SIG-M5 treated with dmso at 0.1 percent for 504 hours (cell line): Measurements from ENCODE around the gene SLC25A47.
A peak's percentile ranks its signal among the peaks of the same experiment; 100 is the strongest.
"Not testable (repeated sequence)": the region's sequence is repeated elsewhere in the genome, so short reads cannot be mapped to it uniquely, and the experiment has no call there.

Experiments used
- DNase-seq: peaks from one replicate; lab custom pipeline; 2025; ENCODE audit not compliant: unreplicated experiment; lab: John Stamatoyannopoulos, UW

The SLC25A47 gene, protein sequence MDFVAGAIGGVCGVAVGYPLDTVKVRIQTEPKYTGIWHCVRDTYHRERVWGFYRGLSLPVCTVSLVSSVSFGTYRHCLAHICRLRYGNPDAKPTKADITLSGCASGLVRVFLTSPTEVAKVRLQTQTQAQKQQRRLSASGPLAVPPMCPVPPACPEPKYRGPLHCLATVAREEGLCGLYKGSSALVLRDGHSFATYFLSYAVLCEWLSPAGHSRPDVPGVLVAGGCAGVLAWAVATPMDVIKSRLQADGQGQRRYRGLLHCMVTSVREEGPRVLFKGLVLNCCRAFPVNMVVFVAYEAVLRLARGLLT

DNA sequence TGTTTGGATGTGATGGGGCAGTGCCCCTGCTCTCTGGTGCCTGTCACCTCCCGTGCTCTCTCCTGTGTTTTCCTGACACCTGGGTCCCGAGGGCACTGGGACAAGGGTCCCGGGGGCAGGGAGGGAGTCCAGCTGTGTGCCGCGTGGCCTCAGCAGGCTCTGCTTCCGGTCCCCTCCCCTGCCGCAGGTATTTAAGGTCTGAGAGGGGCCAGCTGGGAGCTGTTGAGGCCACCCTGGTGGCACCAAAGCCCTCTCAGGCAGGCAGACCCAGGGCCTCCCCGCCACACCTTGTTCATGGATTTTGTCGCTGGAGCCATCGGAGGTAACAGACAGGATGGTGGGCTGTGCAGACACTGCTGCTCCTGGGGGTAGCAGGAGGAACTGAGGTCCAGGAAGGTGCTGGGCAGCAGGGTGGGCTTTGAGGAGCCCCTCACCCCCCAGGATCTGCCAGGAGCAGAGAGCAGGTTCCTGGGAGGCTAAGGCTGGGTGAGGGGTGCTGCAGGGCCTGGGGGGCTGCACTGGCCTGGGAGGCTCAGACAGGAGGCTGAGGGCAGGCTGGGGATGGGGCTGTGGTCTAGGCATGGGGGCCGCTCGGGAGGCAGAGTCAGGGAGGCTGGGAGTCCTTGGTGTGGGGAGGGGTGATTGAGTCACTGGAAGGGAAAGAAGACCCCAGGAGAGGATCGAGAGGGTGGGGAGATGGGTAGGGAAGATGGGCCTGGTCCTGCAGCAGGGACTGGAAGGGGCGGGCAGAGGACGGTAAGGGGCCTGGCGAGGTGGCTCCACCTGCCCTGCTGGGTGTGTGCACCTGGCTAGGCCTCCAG lies at the start of gene SLC25A47:
Gene SLC25A47 (plus strand): TSS at position 219 of the 821 bp plus-strand sequence. CDS start 76 bp downstream, at position 295.
- no peak for DNase-seq

GRCh38 chr14:100274250-100274649 lies 48.9 kb upstream of the SLC25A47 start:
- DNase-seq, result no peak

DNA sequence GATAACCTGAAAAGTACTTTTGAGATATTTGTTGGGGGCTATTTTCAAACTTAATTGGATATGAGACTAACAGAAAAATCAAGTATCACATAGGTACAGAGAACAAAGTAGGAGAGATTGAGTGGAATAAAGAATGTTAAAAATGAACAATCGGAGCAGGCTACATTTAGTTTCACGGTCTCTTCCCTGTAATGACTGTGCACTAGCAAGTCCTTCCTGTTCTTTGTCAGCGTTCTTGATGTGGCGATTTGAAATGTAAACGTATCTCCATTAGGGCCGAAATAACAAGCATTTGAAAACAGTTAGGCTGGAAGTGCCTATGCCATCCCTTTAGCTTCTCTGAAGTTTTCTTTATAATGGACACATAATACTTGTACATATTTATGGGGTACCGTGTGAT lies 47.9 kb upstream of the SLC25A47 start:
- DNase-seq, result no peak

- peak; percentile 24 for DNase-seq
Observed at GRCh38 chr14:100278702-100279101, 44.4 kb upstream of the SLC25A47 start.

- DNase-seq, result no peak
Observed at GRCh38 chr14:100279133-100279532, 44.0 kb upstream of the SLC25A47 start.

DNA sequence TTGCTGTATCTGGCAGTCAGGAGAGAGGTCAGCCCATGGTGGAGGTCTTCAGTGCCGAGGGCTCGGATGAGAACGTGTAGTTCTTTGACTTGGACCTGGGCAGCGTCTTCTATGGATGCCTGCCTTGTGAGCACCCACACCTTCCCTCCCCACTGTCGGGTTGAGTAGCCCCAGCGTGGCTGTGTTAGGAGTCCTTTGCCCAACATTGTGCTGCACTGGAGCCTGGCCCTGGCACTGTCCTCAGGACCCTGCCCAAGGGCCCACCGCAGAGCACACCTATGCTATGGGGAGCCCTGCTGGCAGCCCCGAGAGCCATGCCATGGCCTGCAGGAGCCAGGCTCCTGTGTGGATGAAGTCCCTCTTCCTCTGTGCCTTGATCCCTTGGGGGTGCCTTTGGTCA lies 43.6 kb upstream of the SLC25A47 start:
- DNase-seq, result no peak

DNA sequence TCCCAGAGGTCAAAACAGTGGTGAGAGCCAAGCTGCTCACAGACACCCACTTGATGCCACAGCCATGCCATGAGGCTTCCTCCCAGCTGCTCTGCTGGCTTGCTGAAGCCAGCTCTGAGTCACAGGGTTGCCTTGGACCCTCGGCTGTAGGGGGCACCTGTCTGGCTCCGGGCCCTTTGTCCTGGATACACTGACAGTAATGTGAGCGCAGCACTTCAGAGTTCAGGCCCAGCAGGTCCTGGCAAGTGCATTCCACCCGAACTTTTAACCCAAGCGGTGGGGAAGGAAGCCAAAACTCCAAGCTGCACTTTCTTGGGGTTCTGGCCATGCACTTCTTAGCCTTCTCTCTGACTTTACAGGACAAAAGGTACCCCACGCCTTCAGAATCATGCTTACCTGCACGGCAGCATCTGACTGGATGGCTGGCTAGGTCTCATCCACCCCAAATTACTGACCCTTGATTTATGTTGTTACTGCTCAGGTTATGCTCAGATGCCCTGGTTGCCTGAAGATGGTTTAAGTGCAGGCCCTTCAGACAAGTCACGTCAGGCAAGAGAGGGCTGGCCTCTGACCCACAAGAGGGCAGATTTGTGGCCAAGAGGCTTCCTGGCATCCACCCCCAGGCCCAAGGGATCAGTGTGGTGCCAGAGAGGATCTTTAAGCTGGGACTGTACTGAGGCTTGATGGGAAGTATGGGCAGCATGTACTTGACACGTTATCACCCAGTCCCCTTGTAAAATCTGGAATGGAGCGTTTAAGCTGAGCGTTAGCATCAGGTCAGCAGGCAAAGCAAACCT lies 41.7 kb upstream of the SLC25A47 start:
- no peak for DNase-seq

DNA sequence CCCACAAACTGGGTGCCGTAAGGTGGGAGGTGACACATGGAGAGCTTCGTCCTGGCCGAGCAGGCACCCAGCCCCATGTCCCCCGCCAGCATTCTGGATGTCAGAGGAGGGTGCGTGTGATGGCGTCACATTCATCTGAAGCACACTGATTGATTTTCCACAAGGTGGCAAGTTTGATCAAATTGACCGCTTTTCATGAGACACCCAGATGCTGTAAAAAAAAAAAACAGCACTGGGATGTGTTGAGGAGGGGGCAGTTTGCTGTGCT lies 41.1 kb upstream of the SLC25A47 start:
- DNase-seq, result no peak

- DNase-seq, result no peak
Observed at GRCh38 chr14:100282766-100283419, 40.2 kb upstream of the SLC25A47 start.

DNA sequence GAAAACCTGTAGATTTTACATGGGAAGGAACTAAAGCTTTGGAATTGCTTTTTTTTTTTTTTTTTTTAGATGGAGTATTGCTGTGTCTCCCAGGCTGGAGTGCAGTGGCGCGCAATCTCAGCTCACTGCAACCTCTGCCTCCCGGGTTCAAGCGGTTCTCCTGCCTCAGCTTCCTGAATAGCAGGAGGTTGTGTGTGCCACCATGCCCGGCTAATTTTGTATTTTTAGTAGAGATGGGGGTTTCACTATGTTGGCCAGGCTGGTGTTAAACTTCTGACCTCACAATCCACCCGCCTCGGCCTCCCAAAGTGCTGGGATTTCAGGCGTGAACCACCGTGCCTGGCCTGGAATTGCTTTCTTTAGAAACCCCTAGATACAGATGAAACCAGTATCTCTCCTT lies 39.7 kb upstream of the SLC25A47 start:
- DNase-seq, result not testable (repeated sequence)

DNA sequence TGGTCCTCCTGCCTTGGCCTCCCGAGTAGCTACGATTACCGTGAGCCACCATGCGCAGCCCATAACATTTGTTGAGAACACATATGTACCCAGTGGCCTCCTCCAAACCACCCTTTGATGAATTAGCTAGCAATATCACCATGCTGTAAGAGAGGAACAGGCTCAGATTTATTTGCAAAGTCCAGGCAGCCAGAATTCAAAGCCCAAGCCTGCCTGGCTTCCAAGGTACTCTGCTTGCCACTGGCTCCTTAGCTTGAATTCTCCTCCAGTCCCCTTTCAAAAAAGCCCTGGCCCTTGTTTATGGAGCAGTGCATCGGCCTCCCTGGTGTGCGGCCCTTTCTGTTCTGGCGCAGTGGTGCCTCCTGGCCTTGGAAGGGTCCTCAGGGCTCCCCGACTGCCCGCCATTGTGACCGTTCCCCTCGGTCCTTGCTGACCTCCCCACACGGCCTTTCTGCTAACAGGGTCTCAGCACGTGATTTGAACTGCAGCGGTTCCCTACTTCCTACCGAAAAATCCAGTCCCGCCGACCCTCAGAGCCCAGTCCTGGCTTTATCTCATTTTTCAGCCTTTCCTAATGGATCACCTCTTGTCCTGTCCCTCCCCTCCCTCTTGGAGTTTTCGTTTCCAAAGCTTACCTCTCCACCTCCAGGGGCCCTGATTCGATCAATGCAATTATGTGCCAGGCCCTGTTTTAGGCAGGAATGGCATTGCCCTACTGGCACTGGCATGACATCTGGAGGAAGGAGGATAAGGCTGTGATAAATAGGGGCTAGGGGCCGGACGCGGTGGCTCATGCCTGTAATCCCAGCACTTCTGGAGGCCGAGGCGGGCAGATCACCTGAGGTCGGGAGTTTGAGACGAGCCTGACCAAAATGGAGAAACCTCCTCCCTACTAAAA lies 38.9 kb upstream of the SLC25A47 start:
- no peak for DNase-seq

GRCh38 chr14:100285021-100285912 lies 37.9 kb upstream of the SLC25A47 start:
- DNase-seq, result peak; percentile 53

DNA sequence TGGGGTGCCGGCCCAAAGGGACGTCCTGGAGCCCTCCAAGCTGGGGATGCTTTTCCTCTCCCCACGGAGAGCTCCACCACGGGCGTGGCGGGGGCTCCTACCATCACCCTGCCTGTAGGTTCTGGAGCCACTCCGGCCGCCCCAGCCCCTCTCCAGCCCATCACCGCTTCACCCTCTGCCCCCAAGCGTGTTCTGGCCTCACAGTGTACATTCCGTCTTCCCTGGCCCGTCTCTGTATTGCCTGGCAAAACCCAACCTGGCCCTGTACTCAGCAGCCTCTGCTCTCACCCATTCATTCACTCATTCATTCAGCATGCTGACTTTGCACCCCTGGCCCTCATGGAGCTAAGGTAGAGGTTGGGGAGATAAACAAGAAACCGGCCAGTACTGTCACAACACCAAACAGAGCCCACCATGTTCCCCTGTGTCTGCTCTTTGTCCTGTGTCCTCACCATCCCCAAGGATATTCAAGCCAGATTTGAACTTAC lies 37.2 kb upstream of the SLC25A47 start:
- no peak for DNase-seq

DNA sequence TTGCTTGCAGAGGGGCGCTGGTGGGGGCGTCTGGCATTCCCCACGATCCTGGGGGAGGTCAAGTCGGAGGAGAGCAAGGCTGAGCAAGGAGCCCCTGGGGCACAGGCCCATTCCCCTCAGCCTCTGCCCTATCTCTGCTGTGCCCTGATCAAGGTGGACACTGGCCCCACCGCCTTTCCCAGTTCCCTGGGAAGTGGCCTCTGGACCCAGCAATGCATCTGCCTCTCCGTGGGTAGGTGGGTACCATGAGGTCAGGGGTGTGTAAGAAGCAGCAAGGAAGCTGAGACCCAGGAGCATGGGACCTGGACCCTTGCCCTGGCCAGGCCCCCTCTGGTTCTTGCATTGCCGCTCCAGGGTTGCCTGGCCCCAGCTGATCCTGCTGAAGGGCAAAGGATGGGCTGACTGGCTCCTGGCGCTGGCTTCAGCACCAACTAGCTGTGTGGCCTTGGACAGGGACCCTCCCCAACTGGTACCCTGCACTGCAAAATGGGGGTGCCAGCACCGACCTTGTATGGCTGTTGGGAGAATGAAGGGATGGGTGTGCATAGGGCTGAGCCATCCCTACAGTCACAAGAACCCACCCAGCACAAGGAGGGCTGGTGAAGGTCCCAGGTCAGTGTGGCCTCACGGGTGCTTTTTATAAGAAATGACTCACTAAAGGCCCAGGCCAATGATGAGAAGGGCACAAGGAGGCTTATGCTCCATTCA lies 36.5 kb upstream of the SLC25A47 start:
- no peak for DNase-seq

- DNase-seq, result no peak
Observed at GRCh38 chr14:100287202-100287997, 35.7 kb upstream of the SLC25A47 start.

- DNase-seq, result not testable (repeated sequence)
Observed at GRCh38 chr14:100287998-100288295, 35.2 kb upstream of the SLC25A47 start.

DNA sequence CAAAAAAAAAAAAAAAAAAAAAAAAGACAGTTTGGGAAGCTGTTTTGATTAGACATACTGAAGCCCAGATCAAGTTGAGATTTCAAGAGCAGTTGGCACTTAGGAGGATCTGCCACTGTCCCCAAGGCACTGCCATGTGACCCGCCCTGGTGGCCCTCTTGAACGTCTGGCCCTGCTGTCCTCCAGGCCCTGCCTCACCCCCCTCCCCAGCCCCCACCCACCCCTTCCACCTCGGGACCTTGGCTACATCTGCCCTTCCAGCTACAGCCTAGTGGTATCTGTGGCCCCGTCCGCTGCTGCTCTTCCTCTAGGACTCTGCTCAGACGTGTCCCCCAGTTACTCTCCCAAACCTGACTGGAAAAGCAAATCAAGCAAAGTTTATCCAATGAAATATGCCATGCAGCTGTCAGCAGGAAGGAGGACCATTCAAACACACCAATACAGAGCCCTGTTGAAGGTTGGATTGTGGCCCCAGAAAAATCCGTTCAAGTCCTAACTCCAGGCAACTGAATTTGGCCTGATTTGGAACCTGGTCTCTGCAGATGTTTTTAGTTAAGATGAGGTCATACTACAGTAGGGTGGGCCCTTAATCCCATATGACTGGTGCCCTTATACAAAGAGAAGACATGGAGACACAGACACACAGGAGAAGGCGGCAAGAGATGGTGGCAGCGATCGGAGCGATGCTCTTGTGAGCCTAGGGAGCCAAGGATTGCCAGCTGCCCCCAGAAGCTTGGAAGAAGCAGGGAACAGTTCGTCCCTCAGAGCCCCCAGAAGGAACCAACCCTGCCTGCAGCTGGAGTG lies 34.6 kb upstream of the SLC25A47 start:
- DNase-seq, result no peak
